Endothelial cell of umbilical vein (primary cell): ENCODE results near the gene SH3TC1.

ENCODE experiments used
- EZH2 ChIP-seq: IDR thresholded peaks from 2 replicates; pipeline ENCODE4 v1.6.1; 2012; ENCODE audit warnings: borderline replicate concordance, low read depth, mild to moderate bottlenecking, moderate library complexity, low read length, inconsistent platforms; ENCODE audit not compliant: severe bottlenecking
- MAX ChIP-seq: IDR thresholded peaks from 2 replicates; pipeline ENCODE4 v1.6.1; 2011; ENCODE audit not compliant: insufficient read depth, insufficient read length
- POLR2AphosphoS5 ChIP-seq: IDR thresholded peaks from 2 replicates; pipeline ENCODE4 v1.6.1; 2012; ENCODE audit warnings: low read depth, mild to moderate bottlenecking, control low read depth, low read length, moderate library complexity; ENCODE audit not compliant: insufficient read depth
- TF ChIP-seq, protein P1 (sequence below), 2 donors: IDR thresholded peaks; 1 replicate in 1 of 2; 2 replicates in 1 of 2; pipeline ENCODE4 v1.5.1; 2011; ENCODE audit warnings: low read length in 2 of 2, mild to moderate bottlenecking in 2 of 2, moderate library complexity in 2 of 2, control low read depth in 1 of 2, inconsistent platforms in 1 of 2, low read depth in 1 of 2; ENCODE audit not compliant: insufficient read depth in 1 of 2; ENCODE audit errors: extremely low read depth in 1 of 2

DNA sequence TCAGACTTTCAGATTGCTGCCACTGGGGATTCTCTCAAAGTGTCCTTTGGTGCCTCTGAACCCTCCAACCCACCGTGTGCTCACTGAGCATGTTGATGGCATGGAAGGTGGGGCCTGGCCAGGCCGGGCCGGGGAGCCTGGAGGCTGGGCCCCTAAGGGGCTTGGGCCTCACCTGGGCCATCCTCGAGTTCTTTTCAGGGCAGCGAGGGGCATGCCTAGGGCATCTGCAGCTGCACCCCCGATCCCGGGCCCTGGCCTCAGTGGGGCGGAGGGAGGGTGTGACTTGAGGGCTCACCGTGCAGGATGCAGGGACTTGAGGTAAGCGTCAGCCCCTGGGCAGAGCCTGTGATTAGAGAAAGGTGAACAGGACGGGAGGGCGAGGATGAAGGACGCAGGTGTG, 1.6 kb upstream of the SH3TC1 start:
- TF ChIP-seq POLR2AphosphoS5 (no peak), MAX (no peak), EZH2 (no peak)
- TF ChIP-seq, protein P1, sequence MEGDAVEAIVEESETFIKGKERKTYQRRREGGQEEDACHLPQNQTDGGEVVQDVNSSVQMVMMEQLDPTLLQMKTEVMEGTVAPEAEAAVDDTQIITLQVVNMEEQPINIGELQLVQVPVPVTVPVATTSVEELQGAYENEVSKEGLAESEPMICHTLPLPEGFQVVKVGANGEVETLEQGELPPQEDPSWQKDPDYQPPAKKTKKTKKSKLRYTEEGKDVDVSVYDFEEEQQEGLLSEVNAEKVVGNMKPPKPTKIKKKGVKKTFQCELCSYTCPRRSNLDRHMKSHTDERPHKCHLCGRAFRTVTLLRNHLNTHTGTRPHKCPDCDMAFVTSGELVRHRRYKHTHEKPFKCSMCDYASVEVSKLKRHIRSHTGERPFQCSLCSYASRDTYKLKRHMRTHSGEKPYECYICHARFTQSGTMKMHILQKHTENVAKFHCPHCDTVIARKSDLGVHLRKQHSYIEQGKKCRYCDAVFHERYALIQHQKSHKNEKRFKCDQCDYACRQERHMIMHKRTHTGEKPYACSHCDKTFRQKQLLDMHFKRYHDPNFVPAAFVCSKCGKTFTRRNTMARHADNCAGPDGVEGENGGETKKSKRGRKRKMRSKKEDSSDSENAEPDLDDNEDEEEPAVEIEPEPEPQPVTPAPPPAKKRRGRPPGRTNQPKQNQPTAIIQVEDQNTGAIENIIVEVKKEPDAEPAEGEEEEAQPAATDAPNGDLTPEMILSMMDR (IDR thresholded peaks at IDR 0.05; ENCODE audit: extremely low read depth in 1 of 2, insufficient read depth in 1 of 2, low read depth in 1 of 2, low read length in 2 of 2), result no peak
